Activated T-helper 1 cell treated with anti-CD3 and anti-CD28 coated beads, Interleukin-2, amount 50 U/mL, for 16 hours (primary cell): ENCODE data around the gene P2RX5.
"Not testable (repeated sequence)": the region's sequence is repeated elsewhere in the genome, so short reads cannot be mapped to it uniquely, and the experiment has no call there.

Source experiments
- DNase-seq, 2 donors: peaks; one replicate each; pipeline ENCODE4 v3.0.0-alpha.2; 2020; ENCODE audit warnings: low read depth in 1 of 2, low spot score in 1 of 2

The P2RX5 gene

GRCh38 chr17:3712811-3713463, 17.0 kb upstream of the P2RX5 start:
- DNase-seq: no peak

- peak; percentile 11 to 62 for DNase-seq
These were observed 15.0 kb upstream of the P2RX5 start for GRCh38 chr17:3710951-3711383.

- no peak for DNase-seq
These were observed 12.4 kb upstream of the P2RX5 start for GRCh38 chr17:3708366-3708765.

DNA sequence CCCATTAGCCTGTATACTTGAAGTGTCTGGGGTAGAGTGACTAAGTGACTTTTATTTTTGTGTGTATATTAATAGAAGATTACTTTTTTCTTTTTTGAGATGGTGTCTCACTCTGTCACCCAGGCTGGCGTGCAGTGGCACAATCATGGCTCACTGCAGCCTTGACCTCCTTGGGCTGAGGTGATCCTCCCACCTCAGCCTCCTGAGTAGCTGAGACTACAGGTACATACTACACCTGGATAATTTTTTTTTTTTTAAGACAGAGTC, 9.7 kb upstream of the P2RX5 start:
- DNase-seq: not testable (repeated sequence)

DNA sequence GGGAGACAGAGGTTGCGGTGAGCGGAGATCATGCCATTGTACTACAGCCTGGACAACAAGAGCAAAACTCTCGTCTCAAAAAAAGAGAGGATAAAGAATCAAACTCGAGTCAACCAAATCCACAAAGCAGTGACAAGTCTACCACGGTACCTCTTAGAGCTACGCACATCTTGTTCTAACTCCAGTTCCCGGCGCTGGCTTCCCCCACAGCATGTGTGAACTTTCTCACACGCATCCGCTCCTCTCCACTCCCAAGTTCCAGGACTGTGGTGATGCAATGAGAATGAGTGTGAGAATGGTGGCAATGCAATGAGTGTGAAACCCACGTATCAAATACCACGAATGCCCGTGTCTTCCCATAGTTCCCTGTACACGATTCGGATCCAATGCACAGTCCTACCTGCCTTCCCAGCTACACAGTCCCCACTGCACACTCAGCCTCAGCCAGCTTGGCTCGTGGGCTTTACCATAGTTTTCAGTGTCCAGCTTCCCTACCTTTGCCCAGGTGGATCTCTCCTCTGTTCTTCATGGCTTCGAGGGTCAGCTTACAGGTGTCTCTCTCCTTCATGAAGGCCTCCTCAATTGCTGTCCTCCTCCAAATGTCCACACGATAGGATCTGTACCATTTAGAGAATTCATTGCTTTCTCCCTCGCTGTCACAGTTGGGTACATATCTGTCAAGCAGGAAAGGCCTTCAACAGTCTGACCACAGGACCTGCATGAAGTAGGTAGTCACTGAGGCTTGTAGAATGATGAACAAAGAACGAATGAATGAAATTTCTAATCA, 9.2 kb upstream of the P2RX5 start:
- DNase-seq: no peak

DNA sequence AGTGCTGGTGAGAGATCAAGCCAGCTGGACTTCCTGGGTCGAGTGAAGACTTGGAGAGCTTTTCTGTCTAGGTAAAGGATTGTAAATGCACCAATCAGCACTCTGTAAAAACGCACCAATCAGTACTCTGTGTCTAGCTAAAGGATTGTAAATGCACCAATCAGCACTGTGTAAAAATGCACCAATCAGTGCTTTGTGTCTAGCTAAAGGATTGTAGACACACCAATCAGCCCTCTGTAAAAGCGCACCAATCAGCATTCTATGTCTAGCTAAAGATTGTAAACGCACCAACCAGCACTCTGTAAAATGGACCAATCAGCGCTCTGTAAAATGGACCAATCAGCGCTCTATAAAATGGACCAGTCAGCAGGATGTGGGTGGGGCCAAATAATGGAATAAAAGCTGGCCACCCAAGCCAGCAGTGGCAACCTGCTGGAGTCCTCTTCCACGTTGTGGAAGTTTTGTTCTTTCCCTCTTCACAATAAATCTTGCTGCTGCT, 6.1 kb upstream of the P2RX5 start:
- not testable (repeated sequence) for DNase-seq

GRCh38 chr17:3699951-3700350, 4.0 kb upstream of the P2RX5 start:
- no peak for DNase-seq

DNA sequence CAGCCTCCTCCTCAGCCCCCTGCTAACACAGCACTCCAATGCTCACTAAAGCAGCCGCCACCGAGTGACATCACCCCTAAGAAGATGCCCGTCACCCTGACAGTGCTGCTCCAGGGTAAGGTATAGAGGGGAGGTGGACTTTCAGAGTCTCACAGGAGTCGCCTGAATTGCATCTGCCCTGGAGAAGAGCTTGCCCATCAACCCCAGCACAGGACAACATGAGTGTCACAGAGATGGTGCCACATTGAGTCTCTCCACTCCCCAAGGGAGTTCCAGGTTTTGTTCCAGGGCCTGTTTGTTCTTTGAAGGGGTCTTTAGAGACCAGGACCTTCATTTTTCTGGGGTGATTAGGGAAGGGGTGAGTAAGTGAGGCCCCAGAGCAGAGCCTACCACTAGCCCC, 2.2 kb upstream of the P2RX5 start:
- DNase-seq: no peak

- DNase-seq: no peak
These were observed 1.1 kb upstream of the P2RX5 start for GRCh38 chr17:3697103-3697476.

DNA sequence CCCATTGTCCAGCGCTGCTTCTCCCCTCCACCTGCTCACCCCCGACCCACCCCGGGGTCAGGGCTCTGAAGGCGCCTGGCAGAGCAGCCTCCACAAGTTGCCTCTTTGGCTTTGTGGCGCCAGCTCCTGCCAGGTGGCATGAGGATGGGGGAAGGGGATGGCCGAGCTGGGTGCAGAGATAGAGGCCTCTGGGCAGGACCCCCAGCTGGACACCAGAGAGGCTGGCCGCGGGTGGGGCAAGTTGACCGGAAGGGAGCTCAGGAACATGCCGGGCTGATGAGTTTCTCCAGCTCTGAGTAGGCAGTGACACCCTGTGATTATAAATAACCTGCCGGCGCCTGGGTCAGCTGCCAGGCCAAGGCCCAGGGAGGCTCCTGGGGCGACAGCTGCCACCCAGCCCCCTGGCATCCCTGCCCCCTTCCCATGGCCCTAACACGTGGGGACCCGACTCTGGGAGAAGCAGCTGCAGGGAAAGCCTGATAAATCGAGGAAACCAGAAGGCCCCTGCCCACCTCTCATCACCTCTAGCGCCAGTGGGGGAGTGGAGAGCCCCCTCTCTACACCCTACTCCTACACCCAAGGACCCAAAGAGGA, 729 bp downstream of the P2RX5 start:
- DNase-seq: no peak

GRCh38 chr17:3693829-3694231, 2.1 kb downstream of the P2RX5 start:
- DNase-seq: no peak

- no peak for DNase-seq
These were observed 2.8 kb downstream of the P2RX5 start for GRCh38 chr17:3693141-3693540.

DNA sequence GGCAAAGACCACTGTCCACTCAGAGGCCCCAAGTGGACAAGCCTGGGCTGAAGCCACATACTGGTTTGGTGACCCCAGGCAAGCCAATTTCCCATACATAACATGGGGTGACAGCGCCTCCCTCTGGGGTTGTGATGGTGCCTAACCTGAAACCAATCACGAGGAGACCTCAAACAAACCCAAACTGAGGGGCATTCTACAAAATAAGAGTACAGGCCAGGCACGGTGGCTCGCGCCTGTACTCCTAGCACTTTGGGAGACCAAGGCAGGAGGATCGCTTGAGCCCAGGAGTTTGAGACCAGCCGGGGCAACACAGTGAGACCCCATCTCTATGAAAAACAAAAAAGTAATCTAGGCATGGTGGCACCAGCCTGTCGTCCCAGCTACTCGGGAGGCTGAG, 3.6 kb downstream of the P2RX5 start:
- DNase-seq: no peak

GRCh38 chr17:3691617-3692067, 4.3 kb downstream of the P2RX5 start:
- DNase-seq: no peak

GRCh38 chr17:3690094-3690715, 5.8 kb downstream of the P2RX5 start:
- DNase-seq: no peak

- DNase-seq: no peak
These were observed 6.5 kb downstream of the P2RX5 start for GRCh38 chr17:3689262-3690093.

- no peak for DNase-seq
These were observed 7.1 kb downstream of the P2RX5 start for GRCh38 chr17:3688852-3689261.

- DNase-seq: no peak
These were observed 7.9 kb downstream of the P2RX5 start for GRCh38 chr17:3688027-3688553.

DNA sequence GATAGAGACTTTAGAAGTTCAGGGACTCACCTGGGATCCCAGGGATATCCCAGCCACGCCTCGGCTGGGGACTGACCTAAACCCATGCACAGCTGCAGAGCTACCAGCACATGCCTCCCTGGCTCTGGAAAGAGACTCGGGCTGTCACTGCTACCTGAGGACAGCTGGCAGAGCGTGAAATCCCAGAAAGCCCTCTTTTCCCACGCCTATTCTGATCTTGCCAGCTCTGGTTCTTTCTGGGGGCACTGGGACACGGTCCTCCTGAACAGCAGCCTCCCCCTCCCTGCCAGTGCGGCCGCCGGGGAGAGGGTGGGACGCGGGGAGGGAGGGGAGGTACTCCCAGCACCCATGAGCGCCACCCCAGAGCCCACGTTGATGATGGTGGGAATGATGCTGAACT, 10.8 kb downstream of the P2RX5 start:
- DNase-seq: no peak

- DNase-seq: no peak
These were observed 12.9 kb downstream of the P2RX5 start for GRCh38 chr17:3683054-3683511.

DNA sequence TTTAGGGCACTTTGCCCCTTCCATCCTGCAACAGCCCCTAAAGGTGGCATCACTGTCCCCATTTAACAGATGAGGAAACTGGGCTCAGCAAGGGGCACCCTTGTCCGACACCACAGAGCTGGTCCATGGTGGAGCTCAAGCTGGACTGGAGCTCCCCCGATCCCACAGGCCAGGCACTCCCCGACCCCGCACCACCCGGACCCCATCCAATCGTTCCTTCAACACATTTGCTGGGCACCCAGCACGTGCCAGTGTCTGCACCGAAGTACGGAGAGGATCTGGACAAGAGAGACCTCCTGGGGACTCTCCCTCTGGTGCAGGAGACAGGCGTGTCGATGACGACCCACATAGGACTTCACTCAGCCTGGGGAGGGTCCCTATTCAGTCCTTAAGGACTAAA, 13.9 kb downstream of the P2RX5 start:
- no peak for DNase-seq
